ENCODE results near the gene LIMK1.

LIMK1 gene

GRCh38 chr7:74153736-74154135 is 70.1 kb downstream of the LIMK1 start:
- Histone ChIP-seq H3K4me2 (ENCODE audit: low read depth, low read length) (no peak overlapping the region), H3K79me2 (ENCODE audit: low read length) (no peaks in the 10 kb centered on the region), H3K9me2 (replicated peaks; ENCODE audit: insufficient read depth, low read length) (no peaks in the 10 kb centered on the region), H4K20me1 (ENCODE audit: insufficient read depth, low read length) (no peaks in the 10 kb centered on the region), H2AFZ (ENCODE audit: low read length) (no peak overlapping the region), H3K27me3 (replicated peaks; ENCODE audit: insufficient read depth, low read length) (no peaks in the 10 kb centered on the region), H3K9me3 (replicated peaks; ENCODE audit: insufficient read depth, low read length) (no peaks in the 10 kb centered on the region), H3K27ac (ENCODE audit: low read length) (no peak overlapping the region), H3K4me3 (ENCODE audit: low read length) (no peak overlapping the region), H3K4me1 (ENCODE audit: low read length) (no peaks in the 10 kb centered on the region), H3K36me3 (replicated peaks; ENCODE audit: insufficient read depth, low read length) (no peaks in the 10 kb centered on the region), H3K9ac (ENCODE audit: low read length) (no peak overlapping the region), H3F3A (ENCODE audit: insufficient read depth, low read length) (no peaks in the 10 kb centered on the region)
- DNase-seq: no peak
- no peak for TF ChIP-seq EZH2phosphoT487 (IDR thresholded peaks at IDR 0.05; ENCODE audit: low read length)
- TF ChIP-seq EZH2 (optimal IDR thresholded peaks at IDR 0.05; ENCODE audit: low read depth, low read length): no peak

- no peaks in the 10 kb centered on the region for H3K36me3 ChIP-seq (replicated peaks; ENCODE audit: insufficient read depth, low read length)
- no peaks in the 10 kb centered on the region for H3K9me3 ChIP-seq (replicated peaks; ENCODE audit: insufficient read depth, low read length)
- H3K4me1 ChIP-seq (ENCODE audit: low read length): no peaks in the 10 kb centered on the region
- H3K9me2 ChIP-seq (replicated peaks; ENCODE audit: insufficient read depth, low read length): no peaks in the 10 kb centered on the region
- no peak overlapping the region for H2AFZ ChIP-seq (ENCODE audit: low read length)
- TF ChIP-seq CTCF (IDR thresholded peaks at IDR 0.05; ENCODE audit: low read length): no peak
- no peak for TF ChIP-seq EZH2 (optimal IDR thresholded peaks at IDR 0.05; ENCODE audit: low read depth, low read length)
- TF ChIP-seq EZH2phosphoT487 (IDR thresholded peaks at IDR 0.05; ENCODE audit: low read length): no peak
- DNase-seq: no peak
- H3K27ac ChIP-seq (ENCODE audit: low read length): no peak overlapping the region
- H3K79me2 ChIP-seq (ENCODE audit: low read length): no peaks in the 10 kb centered on the region
- H3F3A ChIP-seq (ENCODE audit: insufficient read depth, low read length): no peaks in the 10 kb centered on the region
- H3K9ac ChIP-seq (ENCODE audit: low read length): no peak overlapping the region
- H3K4me2 ChIP-seq (ENCODE audit: low read depth, low read length): no peak overlapping the region
- no peak overlapping the region for H3K4me3 ChIP-seq (ENCODE audit: low read length)
- no peaks in the 10 kb centered on the region for H4K20me1 ChIP-seq (ENCODE audit: insufficient read depth, low read length)
- H3K27me3 ChIP-seq (replicated peaks; ENCODE audit: insufficient read depth, low read length): no peaks in the 10 kb centered on the region
Measured at GRCh38 chr7:74155810-74156395, 72.3 kb downstream of the LIMK1 start.

- no peak overlapping the region for H3K27ac ChIP-seq (ENCODE audit: low read length)
- TF ChIP-seq CTCF (IDR thresholded peaks at IDR 0.05; ENCODE audit: low read length): no peak
- no peak for TF ChIP-seq EZH2 (optimal IDR thresholded peaks at IDR 0.05; ENCODE audit: low read depth, low read length)
- TF ChIP-seq EZH2phosphoT487 (IDR thresholded peaks at IDR 0.05; ENCODE audit: low read length): no peak
- no peaks in the 10 kb centered on the region for H3K79me2 ChIP-seq (ENCODE audit: low read length)
- no peaks in the 10 kb centered on the region for H3K4me1 ChIP-seq (ENCODE audit: low read length)
- H3K9me3 ChIP-seq (replicated peaks; ENCODE audit: insufficient read depth, low read length): no peaks in the 10 kb centered on the region
- no peaks in the 10 kb centered on the region for H3K27me3 ChIP-seq (replicated peaks; ENCODE audit: insufficient read depth, low read length)
- H3K36me3 ChIP-seq (replicated peaks; ENCODE audit: insufficient read depth, low read length): no peaks in the 10 kb centered on the region
- no peak overlapping the region for H3K9ac ChIP-seq (ENCODE audit: low read length)
- H3F3A ChIP-seq (ENCODE audit: insufficient read depth, low read length): no peaks in the 10 kb centered on the region
- no peak overlapping the region for H2AFZ ChIP-seq (ENCODE audit: low read length)
- H3K9me2 ChIP-seq (replicated peaks; ENCODE audit: insufficient read depth, low read length): no peaks in the 10 kb centered on the region
- no peak overlapping the region for H3K4me3 ChIP-seq (ENCODE audit: low read length)
- H3K4me2 ChIP-seq (ENCODE audit: low read depth, low read length): no peak overlapping the region
- DNase-seq: no peak
- no peaks in the 10 kb centered on the region for H4K20me1 ChIP-seq (ENCODE audit: insufficient read depth, low read length)
Measured at GRCh38 chr7:74157605-74158004, 74.0 kb downstream of the LIMK1 start.

GRCh38 chr7:74164985-74165456 is 81.4 kb downstream of the LIMK1 start:
- Histone ChIP-seq H3K4me2 (ENCODE audit: low read depth, low read length) (no peak overlapping the region), H3K79me2 (ENCODE audit: low read length) (no peaks in the 10 kb centered on the region), H4K20me1 (ENCODE audit: insufficient read depth, low read length) (no peaks in the 10 kb centered on the region), H3K27ac (ENCODE audit: low read length) (no peak overlapping the region), H2AFZ (ENCODE audit: low read length) (no peak overlapping the region), H3F3A (ENCODE audit: insufficient read depth, low read length) (no peaks in the 10 kb centered on the region), H3K4me1 (ENCODE audit: low read length) (no peaks in the 10 kb centered on the region), H3K27me3 (replicated peaks; ENCODE audit: insufficient read depth, low read length) (no peaks in the 10 kb centered on the region), H3K36me3 (replicated peaks; ENCODE audit: insufficient read depth, low read length) (no peaks in the 10 kb centered on the region), H3K9me3 (replicated peaks; ENCODE audit: insufficient read depth, low read length) (no peaks in the 10 kb centered on the region), H3K9me2 (replicated peaks; ENCODE audit: insufficient read depth, low read length) (no peaks in the 10 kb centered on the region), H3K9ac (ENCODE audit: low read length) (no peak overlapping the region), H3K4me3 (ENCODE audit: low read length) (no peak overlapping the region)
- TF ChIP-seq CTCF (IDR thresholded peaks at IDR 0.05; ENCODE audit: low read length): 0 out of 2 replicates have a peak, but pooled peaks have one; percentile 6
- no peak for TF ChIP-seq EZH2phosphoT487 (IDR thresholded peaks at IDR 0.05; ENCODE audit: low read length)
- DNase-seq: no peak
